T47D (cell line): Measurements from ENCODE around the gene SOX18.
"Not testable (repeated sequence)": the region's sequence is repeated elsewhere in the genome, so short reads cannot be mapped to it uniquely, and the experiment has no call there.

Experiments used
- DNase-seq, 2 experiments: peaks; one replicate each; pipeline versions ENCODE4 v3.0.0 to v3.0.0-alpha.2; 2011 to 2012; ENCODE audit warnings: low read depth in 1 of 2, low spot score in 1 of 2
- JUND ChIP-seq: IDR thresholded peaks from 2 replicates; pipeline ENCODE4 v1.6.1; 2012; ENCODE audit warnings: low read depth
- in situ Hi-C: cut with HindIII; loops from 2 replicates; pipeline ENCODE4 v1.10.0; 2016; ENCODE audit warnings: low sequenced_read_pairs, low pct_unique_long_range_greater_than_20kb

SOX18 gene

GRCh38 chr20:64049060-64049877 is at the start of gene SOX18:
Gene SOX18, minus strand, starts transcription at chr20:64049639. Its CDS starts 123 bp downstream, at chr20:64049516.
- no peak for TF ChIP-seq JUND
- peak; percentile 60 to 68 for DNase-seq
- in situ Hi-C loops = no loop called here

- no peak for DNase-seq
- in situ Hi-C loops = no loop called here
- no peak for TF ChIP-seq JUND
Measured at GRCh38 chr20:64098471-64099013, 49.1 kb upstream of the SOX18 start.

- in situ Hi-C loops = no loop called here
- DNase-seq = no peak
- no peak for TF ChIP-seq JUND
Measured at GRCh38 chr20:64096535-64096934, 47.1 kb upstream of the SOX18 start.

- in situ Hi-C loops = no loop called here
- TF ChIP-seq JUND = no peak
- DNase-seq = no peak
Measured at GRCh38 chr20:64095927-64096326, 46.5 kb upstream of the SOX18 start.

- in situ Hi-C loops = no loop called here
- DNase-seq = no peak
- no peak for TF ChIP-seq JUND
Measured at GRCh38 chr20:64095455-64095854, 46.0 kb upstream of the SOX18 start.

- in situ Hi-C loops = no loop called here
- no peak for TF ChIP-seq JUND
- DNase-seq = no peak
Measured at GRCh38 chr20:64093013-64093503, 43.6 kb upstream of the SOX18 start.

- no peak for TF ChIP-seq JUND
- peak in 1 of 2 experiments; percentile 19 for DNase-seq
- in situ Hi-C loops = no loop called here
Measured at GRCh38 chr20:64092258-64093012, 43.0 kb upstream of the SOX18 start.

GRCh38 chr20:64091770-64092169 is 42.3 kb upstream of the SOX18 start:
- no peak for TF ChIP-seq JUND
- DNase-seq = no peak
- in situ Hi-C loops = no loop called here

- TF ChIP-seq JUND = no peak
- in situ Hi-C loops = no loop called here
- DNase-seq = no peak
Measured at GRCh38 chr20:64091340-64091739, 41.9 kb upstream of the SOX18 start.

- DNase-seq = peak in 1 of 2 experiments; percentile 52
- in situ Hi-C loops = no loop called here
- TF ChIP-seq JUND = no peak
Measured at GRCh38 chr20:64090165-64090564, 40.7 kb upstream of the SOX18 start.

- in situ Hi-C loops, DNase-seq: not testable (repeated sequence)
Measured at GRCh38 chr20:64088586-64088985, 39.1 kb upstream of the SOX18 start.

- in situ Hi-C loops, DNase-seq: not testable (repeated sequence)
Measured at GRCh38 chr20:64087226-64087825, 37.9 kb upstream of the SOX18 start.
